Right hindlimb (tissue), 1 donor: Measurements from ENCODE around the gene RPS6KB2.
"Not testable (repeated sequence)": the region's sequence is repeated elsewhere in the genome, so short reads cannot be mapped to it uniquely, and the experiment has no call there.

Source experiments
- DNase-seq: peaks from one replicate; pipeline ENCODE4 v3.0.0-alpha.2; 2018

Gene RPS6KB2

DNA sequence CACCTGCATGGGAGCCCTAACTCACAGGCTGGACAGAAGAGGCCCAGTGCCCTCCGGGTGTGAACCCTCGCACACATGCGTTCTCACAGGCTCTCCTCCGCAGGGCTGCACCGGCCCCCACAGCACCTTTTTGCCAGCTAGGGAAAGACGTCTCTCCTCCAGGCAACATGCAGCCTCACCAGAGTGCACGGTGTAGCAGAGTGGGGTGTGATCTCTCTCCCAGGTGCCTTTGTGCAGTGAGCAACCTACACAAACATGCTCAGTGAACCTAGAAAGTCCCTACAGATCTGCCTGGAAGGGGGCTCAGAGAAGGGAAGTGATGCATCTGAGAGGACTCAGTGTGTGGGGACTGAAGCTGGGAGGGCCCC lies 16.5 kb upstream of the RPS6KB2 start:
- no peak for DNase-seq

DNA sequence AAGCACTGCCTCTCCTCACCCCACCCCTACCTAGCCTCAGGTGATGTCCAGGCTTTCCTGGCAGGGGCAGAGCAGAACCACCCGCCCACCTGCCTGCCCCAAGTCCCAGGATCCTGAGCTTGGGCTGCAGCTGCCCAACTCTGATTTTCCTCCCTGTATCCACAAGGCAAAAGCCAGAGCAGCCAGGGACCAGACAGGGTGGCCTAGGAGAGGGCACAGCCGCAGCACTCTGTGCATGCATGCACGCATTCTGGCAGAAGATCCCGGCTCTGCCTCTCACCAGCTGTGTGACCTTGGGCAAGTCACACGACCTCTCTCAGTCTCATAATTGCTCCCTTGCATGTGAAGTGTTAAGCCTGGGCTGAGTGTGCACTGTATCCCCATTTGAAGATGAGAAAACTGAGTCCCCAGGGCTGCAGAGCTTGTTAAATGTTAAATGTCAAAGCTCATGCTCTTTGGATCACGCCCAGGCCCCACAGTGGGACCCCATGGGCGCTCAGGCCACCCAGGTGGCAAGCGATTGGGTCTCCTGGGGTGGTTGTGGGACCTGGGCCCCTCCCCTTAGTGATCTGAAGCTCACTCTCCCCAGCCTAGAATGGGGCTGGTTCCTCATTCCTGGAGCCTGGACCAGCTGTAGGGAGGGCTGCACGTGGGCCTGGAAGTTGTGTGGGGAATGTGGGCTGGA lies 15.7 kb upstream of the RPS6KB2 start:
- DNase-seq, result no peak

DNA sequence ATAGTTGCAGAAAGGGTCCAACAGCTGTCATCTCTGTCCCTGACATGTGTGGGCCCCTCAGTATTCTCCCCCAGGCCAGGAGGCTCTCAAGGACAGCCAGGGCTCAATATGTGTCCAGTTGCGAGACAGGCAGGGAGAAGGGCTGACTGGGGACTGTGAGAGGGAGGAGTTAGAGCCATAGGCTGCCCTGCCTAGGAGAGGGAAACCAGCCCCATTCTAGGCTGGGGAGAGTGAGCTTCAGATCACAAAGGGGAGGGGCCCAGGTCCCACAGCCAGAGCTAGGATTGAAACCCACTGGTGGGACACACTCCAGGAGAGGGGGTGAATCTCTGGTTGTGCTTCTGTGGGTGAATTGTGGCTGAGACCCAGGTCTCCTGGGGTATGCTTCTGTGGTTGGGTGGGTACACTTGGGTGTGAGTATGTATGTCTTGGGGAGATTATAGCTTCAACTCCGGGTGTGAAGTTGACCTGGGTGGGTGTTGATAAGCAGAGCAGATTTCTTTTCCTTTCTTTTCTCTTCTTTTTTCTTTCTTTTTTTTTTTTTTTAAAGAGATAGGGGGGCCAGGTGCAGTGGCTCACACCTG lies 14.9 kb upstream of the RPS6KB2 start:
- no peak for DNase-seq

DNA sequence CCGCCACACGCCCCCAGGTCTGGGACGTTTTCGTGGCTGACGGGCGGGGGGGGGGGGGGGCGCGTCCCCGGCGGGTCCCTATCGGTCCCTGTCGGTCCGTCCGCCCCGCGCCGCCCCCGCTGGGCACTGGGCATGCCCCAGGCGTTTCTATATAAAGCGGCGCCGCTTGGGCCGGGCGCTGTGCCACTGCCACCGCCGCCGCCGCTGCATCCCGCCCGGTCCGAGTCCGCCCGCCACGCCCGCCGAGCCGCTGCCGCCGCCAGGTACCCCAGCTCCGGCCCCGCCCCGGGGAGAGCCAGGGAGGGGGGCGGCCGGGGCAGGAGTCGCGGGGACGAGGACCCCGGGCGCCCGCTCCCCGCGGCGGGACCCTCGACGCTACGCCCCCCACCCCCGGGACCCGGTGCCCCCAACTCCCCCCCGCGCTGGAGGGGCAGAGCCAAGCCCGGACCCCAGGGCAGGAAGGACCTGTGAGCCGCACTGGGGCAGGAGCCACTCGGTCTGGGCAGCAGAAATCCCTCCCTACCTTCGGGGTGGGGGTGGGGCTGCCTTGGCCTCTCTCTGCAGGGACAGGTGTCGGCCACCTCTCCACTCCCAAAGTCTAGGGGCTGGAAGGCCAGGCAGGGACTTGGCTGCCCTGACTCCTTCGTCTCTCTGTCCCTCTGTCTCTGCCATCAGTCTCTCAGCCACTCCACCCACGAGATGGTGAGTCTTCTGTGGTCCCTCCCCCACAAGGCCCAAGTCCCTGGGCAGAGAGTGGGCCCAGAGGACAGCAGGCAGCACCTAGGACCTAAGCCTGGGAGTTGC lies 12.6 kb upstream of the RPS6KB2 start, which contains the start of gene CARNS1:
Gene CARNS1, plus strand, starts transcription at position 178 of the 804 bp plus-strand sequence. Its CDS starts 522 bp downstream, at position 700.
- DNase-seq, result no peak

DNA sequence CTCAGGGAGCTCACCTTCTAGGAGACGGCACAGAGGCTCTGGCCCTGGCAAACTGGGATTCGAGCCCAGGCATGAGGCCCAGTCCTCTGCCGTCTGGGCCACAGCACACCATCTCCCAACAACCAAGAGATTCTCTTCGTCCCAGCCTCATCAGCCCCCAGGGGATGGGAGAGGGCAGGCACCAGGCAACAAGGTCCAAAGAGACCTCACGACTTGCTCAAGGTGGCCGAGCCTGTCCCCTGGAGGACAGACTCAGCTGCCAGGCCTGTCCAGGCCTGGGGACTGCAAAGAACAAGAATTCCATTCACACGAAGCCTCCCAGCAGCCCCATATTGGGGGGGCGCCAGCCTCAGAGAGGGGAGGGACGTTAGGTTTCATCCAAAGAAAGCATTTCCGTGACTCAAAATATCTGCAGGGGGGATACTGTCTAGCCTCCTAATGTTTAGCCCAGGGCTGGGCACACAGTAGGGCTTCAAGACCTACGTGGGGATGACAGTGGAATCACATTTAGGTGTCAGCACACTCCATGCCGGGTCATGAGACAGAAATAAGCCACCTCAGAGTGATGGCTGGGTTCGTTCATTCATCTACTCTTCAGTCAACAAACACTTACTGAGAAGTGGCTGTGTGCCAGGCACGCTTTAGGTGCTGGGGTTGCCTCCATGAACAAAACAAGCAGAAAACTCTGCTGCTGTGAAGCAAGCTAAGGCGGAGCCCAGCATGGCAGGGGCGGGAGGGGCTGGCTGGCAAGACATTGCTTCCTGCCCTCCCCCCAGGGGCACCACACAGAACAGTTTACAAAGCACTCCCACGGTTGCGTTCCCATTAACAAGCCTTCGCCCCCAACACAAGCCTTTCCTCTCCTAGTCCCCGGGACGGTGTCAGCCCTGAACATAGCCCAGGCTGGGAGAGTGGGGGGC lies 11.6 kb upstream of the RPS6KB2 start:
- peak; percentile 60 for DNase-seq

DNA sequence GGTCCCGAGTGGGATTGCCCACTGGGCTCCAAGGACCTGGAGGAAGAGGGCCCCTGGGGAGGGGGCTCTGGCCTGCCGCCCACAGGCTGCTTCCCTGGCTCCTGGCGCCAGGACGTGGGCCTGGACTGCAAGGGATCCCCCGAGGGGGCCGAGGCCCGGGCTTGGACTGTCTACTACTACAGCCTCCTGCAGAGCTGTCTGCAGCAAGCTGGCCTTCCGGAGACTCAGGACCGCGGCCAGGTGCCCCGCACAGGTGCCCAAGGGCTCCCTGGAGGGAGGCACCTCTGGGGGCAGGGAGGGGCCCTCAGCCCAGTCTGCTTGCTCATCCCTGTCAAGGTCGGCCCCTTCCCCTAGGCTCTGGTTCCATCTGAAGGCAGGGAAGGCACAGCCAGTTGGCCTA lies 10.9 kb upstream of the RPS6KB2 start:
- DNase-seq, result no peak

DNA sequence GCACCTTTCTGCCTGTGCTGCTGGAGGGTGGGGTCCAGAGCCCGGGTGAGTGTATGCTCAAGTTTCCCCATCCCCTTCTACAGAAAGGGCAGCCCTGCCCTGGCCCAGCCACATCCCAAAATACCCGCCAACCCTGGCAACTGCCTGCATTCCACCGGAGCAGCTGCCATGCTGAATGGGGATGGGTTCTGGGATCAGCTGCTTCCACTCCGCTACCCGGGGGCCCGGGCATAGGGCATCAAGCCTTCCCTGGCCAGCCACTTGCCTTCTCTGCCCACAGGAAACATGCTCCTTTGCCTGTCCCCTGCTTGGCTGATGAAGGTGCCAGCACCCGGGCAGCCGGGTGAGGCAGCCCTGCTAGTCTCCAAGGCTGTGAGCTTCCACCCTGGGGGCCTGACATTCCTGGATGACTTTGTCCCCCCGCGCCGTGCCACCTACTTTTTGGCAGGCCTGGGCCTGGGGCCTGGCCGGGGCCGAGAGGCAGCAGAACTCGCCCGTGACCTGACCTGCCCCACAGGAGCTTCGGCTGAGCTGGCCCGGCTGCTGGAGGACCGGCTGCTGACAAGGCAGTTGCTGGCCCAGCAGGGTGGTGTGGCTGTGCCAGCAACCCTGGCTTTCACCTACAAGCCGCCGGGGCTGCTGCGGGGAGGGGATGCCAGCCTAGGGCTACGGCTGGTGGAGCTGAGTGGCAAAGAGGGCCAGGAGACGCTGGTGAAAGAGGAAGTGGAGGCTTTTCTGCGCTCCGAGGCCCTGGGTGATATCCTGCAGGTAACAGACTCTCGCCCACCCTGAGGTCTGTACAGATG lies 9.6 kb upstream of the RPS6KB2 start:
- peak; percentile 83 for DNase-seq

DNA sequence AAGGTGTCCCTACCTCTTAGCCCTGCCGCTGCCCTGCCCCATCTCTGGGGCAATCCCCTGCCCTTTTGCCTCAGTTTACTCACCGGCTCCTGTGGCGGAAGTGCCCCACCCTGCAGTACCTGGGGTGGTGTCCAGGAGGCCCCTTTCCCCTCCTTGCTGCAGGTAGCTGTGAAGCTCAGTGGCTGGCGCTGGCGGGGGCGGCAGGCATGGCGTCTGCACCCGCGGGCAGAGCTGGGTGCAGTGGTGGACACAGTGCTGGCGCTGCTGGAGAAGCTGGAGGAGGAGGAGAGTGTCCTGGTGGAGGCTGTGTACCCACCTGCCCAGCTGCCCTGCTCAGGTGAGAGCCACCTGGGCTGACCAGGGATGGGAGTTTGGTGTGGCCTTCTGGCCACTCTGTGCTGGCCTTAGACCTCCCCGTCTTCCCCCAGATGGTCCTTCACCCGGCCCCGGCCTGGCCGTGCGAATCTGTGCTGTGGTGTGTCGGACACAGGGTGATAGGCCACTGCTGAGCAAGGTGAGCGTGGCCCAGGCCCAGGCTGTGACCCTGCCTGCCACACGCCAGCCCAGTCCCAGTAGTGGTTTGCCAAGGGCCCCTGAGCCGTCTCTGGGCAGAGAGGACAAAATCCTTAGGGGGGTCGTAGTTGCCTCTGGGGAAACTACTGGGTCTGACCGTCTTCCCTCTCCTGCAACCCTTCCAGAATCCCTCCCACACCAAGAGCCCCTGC lies 8.8 kb upstream of the RPS6KB2 start:
- no peak for DNase-seq

DNA sequence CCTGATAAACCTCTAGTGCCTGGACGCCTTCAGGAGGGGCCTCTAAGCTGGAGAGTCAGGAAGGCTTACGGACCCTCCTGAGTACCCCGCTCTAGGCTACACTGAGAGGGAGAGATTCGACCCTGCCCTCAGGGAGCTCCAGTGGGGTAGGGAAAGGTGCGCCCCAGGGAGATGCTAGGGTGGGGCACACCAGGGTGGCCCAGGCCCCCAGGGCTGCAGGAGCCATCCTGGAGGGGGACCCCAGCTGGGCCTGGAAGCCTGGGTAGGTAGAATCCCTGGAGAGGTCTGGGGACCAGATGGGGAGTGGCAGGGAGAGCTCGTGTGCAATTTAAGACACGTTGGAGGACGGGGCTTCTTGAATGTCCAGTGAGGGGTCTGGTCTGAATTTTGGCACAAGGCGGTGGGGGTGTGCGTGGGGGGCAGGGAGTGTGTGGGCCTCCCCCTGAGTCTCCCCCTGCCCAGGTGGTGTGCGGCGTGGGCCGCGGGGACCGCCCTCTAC lies 8.1 kb upstream of the RPS6KB2 start:
- no peak for DNase-seq

DNA sequence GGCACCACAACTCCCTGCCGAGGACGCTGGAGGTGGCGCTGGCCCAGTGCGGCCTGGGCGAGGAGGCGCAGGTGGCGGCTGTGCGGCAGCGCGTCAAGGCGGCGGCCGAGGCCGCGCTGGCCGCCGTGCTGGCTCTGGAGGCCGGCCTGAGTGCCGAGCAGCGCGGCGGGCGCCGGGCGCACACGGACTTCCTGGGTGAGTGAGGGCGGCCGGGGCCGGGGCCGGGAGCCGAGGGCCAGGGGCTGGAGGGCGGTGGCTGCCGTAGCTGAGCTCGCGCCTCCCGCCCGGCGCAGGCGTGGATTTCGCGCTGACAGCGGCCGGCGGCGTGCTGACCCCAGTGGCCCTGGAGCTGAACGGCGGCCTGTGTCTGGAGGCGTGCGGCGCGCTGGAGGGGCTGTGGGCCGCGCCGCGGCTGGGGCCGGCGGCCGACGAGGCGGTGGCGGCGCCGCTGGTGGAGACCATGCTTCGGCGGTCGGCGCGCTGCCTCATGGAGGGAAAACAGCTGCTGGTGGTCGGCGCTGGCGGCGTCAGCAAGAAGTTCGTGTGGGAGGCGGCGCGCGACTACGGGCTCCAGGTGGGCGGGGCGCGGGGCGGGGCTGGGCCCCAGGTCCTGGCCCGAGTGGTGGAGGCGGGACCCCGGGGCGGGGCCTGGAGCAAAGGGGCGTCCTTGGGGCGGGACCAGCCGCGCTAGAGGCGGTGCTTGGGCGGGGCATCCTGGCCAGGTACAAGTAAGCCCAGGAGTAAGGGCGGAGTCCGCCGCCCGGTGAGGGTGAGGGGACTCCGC lies 7.5 kb upstream of the RPS6KB2 start:
- peak; percentile 97 for DNase-seq

DNA sequence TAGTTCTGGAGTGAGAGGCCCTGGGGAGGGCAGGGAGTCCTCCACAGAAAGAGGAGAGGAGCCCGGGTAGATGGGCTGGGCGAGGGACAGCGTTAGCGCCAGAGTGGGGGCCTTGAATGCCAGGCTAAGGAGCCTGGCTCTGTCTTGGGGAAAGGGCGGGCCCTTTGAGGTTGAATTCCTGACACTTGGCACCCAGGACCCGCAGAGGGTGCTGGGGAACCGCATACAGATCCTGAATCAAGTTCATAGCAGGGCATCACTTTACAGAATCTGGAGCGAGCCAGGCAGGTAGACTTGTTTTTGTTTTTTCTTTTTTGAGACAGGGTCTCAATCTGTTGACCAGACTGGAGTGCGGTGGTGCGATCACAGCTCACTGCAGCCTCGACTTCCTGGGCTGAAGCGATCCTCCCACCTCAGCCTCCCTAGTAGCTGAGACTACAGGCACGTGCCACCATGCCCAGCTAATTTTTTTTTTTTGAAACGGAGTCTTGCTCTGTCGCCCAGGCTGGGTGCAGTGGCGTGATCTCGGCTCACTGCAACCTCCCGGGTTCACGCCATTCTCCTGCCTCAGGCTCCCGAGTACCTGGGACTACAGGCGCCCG lies 6.8 kb upstream of the RPS6KB2 start:
- no peak for DNase-seq

DNA sequence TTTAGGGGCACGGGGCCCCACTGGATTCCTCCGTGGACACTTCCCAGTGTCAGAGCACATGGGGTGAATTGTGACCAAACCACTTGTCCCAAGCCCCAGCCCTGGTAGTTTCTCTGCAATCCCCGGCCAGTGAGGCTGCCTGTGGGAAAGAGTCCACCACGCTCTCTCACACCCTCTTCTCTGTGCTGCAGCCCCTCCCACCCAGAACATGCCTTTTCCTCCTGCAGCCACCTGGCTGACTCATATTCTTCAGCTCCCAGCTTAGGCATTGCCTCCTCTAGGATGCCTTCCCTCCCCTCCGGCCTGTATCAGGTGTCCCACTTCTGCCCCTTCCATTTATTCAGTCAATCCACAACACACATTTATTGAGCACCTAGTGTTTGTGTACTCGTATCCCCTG lies 5.4 kb upstream of the RPS6KB2 start:
- DNase-seq, result no peak

DNA sequence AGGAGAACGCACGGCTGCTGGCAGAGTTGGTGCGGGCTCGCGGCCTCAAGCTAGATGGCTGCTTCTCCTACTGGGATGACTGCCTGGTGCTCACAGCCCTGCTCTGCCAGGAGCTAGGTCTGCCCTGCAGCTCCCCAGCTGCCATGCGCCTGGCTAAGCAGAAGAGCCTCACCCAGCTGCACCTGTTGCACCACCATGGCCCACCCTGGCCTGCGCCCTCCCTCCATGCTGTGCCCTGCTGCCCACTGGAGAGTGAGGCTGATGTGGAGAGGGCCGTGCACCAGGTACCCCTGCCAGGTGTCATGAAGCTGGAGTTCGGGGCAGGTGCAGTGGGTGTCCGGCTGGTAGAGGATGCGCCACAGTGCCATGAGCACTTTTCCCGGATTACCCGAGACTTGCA lies 4.8 kb upstream of the RPS6KB2 start:
- DNase-seq, result no peak

DNA sequence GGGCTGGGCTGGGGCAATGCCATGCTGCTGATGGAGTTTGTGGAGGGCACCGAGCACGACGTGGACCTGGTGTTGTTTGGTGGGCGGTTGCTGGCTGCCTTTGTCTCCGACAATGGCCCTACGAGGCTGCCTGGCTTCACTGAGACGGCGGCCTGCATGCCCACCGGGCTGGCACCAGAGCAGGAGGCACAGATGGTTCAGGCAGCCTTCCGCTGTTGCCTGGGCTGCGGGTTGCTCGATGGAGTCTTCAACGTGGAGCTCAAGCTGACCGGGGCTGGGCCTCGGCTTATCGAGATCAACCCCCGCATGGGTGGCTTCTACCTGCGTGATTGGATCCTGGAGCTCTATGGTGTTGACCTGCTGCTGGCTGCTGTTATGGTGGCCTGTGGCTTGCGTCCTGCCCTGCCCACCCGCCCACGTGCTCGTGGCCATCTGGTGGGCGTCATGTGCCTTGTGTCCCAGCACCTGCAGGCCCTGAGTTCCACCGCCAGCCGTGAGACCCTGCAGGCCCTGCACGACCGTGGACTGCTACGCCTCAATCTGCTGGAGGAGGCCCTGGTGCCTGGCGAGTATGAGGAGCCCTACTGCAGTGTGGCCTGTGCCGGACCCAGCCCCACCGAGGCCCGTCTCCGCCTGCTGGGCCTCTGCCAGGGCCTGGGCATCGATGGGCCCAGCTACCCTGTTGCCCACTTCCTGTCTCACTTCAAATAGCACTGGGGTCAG lies 4.2 kb upstream of the RPS6KB2 start:
- DNase-seq, result no peak

DNA sequence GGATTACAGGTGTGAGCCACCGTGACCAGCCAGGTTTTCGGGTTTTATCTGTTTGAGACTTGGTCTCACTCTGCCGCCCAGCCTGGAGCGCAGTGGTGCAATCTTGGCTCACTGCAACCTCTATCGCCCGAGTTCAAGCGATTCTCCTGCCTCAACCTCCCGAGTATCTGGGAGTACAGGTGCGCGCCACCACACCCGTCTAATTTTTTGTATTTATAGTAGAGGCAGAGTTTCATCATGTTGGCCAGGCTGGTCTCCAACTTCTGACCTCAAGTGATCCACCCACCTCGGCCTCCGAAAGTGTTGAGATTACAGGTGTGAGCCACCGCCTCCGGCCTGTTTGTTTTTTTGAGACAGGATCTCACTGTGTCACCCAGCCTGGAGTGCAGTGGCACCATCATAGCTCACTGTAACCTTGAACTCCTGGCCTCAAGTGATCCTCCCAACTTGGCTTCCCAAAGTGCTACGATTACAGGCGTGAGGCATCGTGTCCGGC lies 882 bp upstream of the RPS6KB2 start:
- not testable (repeated sequence) for DNase-seq

DNA sequence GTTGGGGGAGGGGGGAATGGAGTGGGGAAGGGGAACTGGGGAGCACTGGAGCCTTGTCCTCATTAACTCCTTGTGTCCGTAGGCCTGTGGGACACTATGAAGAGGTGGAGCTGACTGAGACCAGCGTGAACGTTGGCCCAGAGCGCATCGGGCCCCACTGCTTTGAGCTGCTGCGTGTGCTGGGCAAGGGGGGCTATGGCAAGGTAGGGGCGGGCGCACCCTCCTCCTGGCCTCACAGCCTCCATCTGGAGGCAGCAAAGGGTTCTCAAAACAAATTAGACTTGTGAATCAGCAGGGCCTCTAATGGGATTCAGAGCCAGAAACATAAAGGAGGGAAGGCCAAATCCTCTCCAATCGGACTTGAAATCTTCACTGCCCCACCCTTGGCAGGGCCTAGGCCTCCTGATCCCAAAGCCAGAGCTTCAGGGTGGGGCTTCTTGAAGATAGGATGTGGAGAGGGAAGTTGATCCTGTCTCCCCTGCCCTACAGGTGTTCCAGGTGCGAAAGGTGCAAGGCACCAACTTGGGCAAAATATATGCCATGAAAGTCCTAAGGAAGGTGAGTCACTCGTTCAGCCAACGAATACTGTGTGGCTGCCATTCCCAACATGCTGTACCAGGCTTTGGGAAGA lies 859 bp downstream of the RPS6KB2 start:
- DNase-seq, result no peak

DNA sequence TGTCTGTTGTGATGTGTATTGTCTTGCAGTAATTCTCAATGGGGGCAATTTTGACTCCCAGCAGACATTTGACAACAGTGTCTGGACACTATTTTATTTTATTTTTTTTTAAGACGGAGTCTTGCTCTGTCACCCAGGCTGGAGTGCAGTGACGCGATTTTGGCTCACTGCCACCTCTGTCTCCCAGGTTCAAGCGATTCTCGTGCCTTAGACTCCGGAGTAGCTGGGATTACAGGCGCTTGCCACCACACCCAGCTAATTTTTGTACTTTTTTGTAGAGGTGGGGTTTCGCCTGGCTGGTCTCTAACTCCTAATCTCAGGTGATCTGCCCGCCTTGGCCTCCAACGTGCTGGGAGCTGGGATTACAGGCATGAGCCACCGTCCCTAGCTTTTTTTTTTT lies 1.4 kb downstream of the RPS6KB2 start:
- DNase-seq, result no peak
